GF-D8 (cell line): ENCODE data around the gene DPEP1.
A peak's percentile ranks its signal among the peaks of the same experiment; 100 is the strongest.

ENCODE experiments used
- DNase-seq: peaks from one replicate; lab custom pipeline; 2025; lab: John Stamatoyannopoulos, UW

DPEP1 gene

GRCh38 chr16:89687092-89687940 is 73.9 kb downstream of the DPEP1 start:
- DNase-seq = peak; percentile 15
